Upper lobe of left lung (tissue), 6 donors: ENCODE data around the gene MUC5B. TPM values are rescaled to one million over a fixed set of nuclear protein-coding genes. Genes with fewer than 3 reads are reported as not detected.
A peak's percentile ranks its signal among the peaks of the same experiment; 100 is the strongest.

Source experiments
- ATAC-seq, 2 donors: fragments of 200-7000 bp; cut with Tn5 transposase; one replicate each; pipeline ENCODE4 v1.9.1; 2022; ENCODE audit warnings: mild to moderate bottlenecking in 2 of 2, moderate library complexity in 2 of 2; ENCODE audit not compliant: low FRiP score in 2 of 2
- DNase-seq, 2 donors: peaks; one replicate each; pipeline ENCODE4 v3.0.0-alpha.2; 2019 to 2020
- H3K27ac ChIP-seq, 4 donors: fragments of 200-600 bp; sonication (generic); one replicate each; pipeline ENCODE4 v1.5.1; 2016 to 2019
- H3K27me3 ChIP-seq, 4 donors: fragments of 200-600 bp; sonication (generic); one replicate each; pipeline ENCODE4 v1.5.1; 2017 to 2019
- H3K36me3 ChIP-seq, 4 donors: fragments of 200-600 bp; sonication (generic); one replicate each; pipeline ENCODE4 v1.5.1; 2016 to 2019
- H3K4me1 ChIP-seq, 4 donors: fragments of 200-600 bp; sonication (generic); one replicate each; pipeline ENCODE4 v1.5.1; 2018 to 2019
- H3K4me3 ChIP-seq, 4 donors: fragments of 200-600 bp; sonication (generic); one replicate each; pipeline ENCODE4 v1.5.1; 2017 to 2019; ENCODE audit warnings: mild to moderate bottlenecking in 2 of 4, moderate library complexity in 1 of 4
- H3K9me3 ChIP-seq, 4 donors: fragments of 200-600 bp; sonication (generic); one replicate each; pipeline ENCODE4 v1.5.1; 2018 to 2019
- CTCF ChIP-seq, 6 experiments: fragments of 450-650 bp in 4 of 6; fragments of 200-600 bp in 2 of 6; sonication (generic) in 2 of 6; IDR thresholded peaks; one replicate each; pipeline ENCODE4 v1.5.1; 2016 to 2019; ENCODE audit warnings: antibody characterized with exemption in 6 of 6
- EP300 ChIP-seq, 4 donors: sonication (generic); formaldehyde crosslinking; IDR thresholded peaks; one replicate each; pipeline ENCODE4 v1.5.1; 2017; ENCODE audit warnings: antibody characterized with exemption in 4 of 4, control low read depth in 2 of 4
- POLR2A ChIP-seq, 4 donors: fragments of 450-650 bp; IDR thresholded peaks; one replicate each; pipeline ENCODE4 v1.5.1; 2016 to 2017; ENCODE audit warnings: antibody characterized with exemption in 4 of 4, mild to moderate bottlenecking in 2 of 4
- POLR2AphosphoS5 ChIP-seq, 2 donors: sonication (generic); formaldehyde crosslinking; IDR thresholded peaks; one replicate each; pipeline ENCODE4 v1.5.1; 2017; ENCODE audit warnings: antibody characterized with exemption in 2 of 2
- WGBS, 2 donors: methylation state at CpG; one replicate each; pipeline ENCODE4 v1.1.5; 2017 to 2018; 5-methylcytosine and 5-hydroxymethylcytosine counted together
- total RNA-seq, 6 donors: library from RNA; depleted of rRNA in 4 of 6; stranded (reverse); fragments of >200 nt in 4 of 6; gene quantifications; one replicate each; pipeline versions ENCODE4 v1.1.0 to v1.2.1, GENCODE V29; 2016 to 2021
- donor health status: DM: no; HTN: no; CAD: no; lungs with moderate emphysema.
- donor health status: DM: no; HTN: yes; CAD: no; lungs with severe emphysema.

Gene MUC5B
- total RNA-seq, 6 donors from 2014 or later, result 3.2 to 54.5 (median 16.2) TPM

GRCh38 chr11:1235901-1236315 lies 13.0 kb downstream of the MUC5B start:
- Histone ChIP-seq H3K27ac (no peak overlapping the region), H3K4me3 (no peak overlapping the region), H3K9me3 (no peaks in the 10 kb centered on the region), H3K27me3 (no peaks in the 10 kb centered on the region), H3K4me1 (no peaks in the 10 kb centered on the region), H3K36me3 (no peaks in the 10 kb centered on the region)
- 76 to 100% methylated on average over 1 to 16 of the region's 16 CpGs for WGBS, 2 donors
- no peak for ATAC-seq
- no peak for DNase-seq
- TF ChIP-seq POLR2AphosphoS5 (IDR thresholded peaks at IDR 0.05) (no peak), POLR2A (IDR thresholded peaks at IDR 0.05) (no peak), CTCF (IDR thresholded peaks at IDR 0.05) (no peak), EP300 (IDR thresholded peaks at IDR 0.05) (no peak)

- H3K27ac ChIP-seq, result no peak overlapping the region
- H3K27me3 ChIP-seq, result no peaks in the 10 kb centered on the region
- ATAC-seq (no peak), DNase-seq (peak in 1 of 2 donors; percentile 79)
- whole genome bisulfite sequencing, 2 donors, result 89% methylated on average over 12 to 34 of the region's 37 CpGs
- no peak overlapping the region for H3K4me3 ChIP-seq
- TF ChIP-seq EP300 (IDR thresholded peaks at IDR 0.05) (no peak), CTCF (IDR thresholded peaks at IDR 0.05) (no peak), POLR2A (IDR thresholded peaks at IDR 0.05) (no peak), POLR2AphosphoS5 (IDR thresholded peaks at IDR 0.05) (no peak)
- no peaks in the 10 kb centered on the region for H3K4me1 ChIP-seq
- H3K9me3 ChIP-seq, result no peaks in the 10 kb centered on the region
- no peaks in the 10 kb centered on the region for H3K36me3 ChIP-seq
Observed at GRCh38 chr11:1236316-1237127, 13.7 kb downstream of the MUC5B start.

GRCh38 chr11:1237128-1237580 lies 14.3 kb downstream of the MUC5B start:
- ATAC-seq (no peak), DNase-seq (no peak)
- Histone ChIP-seq H3K27me3 (no peaks in the 10 kb centered on the region), H3K27ac (no peak overlapping the region), H3K4me3 (no peak overlapping the region), H3K4me1 (no peaks in the 10 kb centered on the region), H3K36me3 (no peaks in the 10 kb centered on the region), H3K9me3 (no peaks in the 10 kb centered on the region)
- 87 to 96% methylated on average over 11 to 13 of the region's 13 CpGs for WGBS, 2 donors
- TF ChIP-seq POLR2AphosphoS5 (IDR thresholded peaks at IDR 0.05), result no peak
- TF ChIP-seq EP300 (IDR thresholded peaks at IDR 0.05), result no peak
- TF ChIP-seq CTCF (IDR thresholded peaks at IDR 0.05), result no peak

GRCh38 chr11:1237851-1238250 lies 15.0 kb downstream of the MUC5B start:
- no peaks in the 10 kb centered on the region for H3K9me3 ChIP-seq
- WGBS, 2 donors, result 73 to 85% methylated on average over 10 of the region's 10 CpGs
- no peak overlapping the region for H3K4me3 ChIP-seq
- ATAC-seq (no peak), DNase-seq (peak in 1 of 2 donors; percentile 54)
- no peak overlapping the region for H3K27ac ChIP-seq
- H3K27me3 ChIP-seq, result no peaks in the 10 kb centered on the region
- H3K4me1 ChIP-seq, result no peaks in the 10 kb centered on the region
- H3K36me3 ChIP-seq, result no peaks in the 10 kb centered on the region
- TF ChIP-seq CTCF (IDR thresholded peaks at IDR 0.05) (no peak), POLR2A (IDR thresholded peaks at IDR 0.05) (no peak), EP300 (IDR thresholded peaks at IDR 0.05) (no peak), POLR2AphosphoS5 (IDR thresholded peaks at IDR 0.05) (no peak)
